ENCODE data around the gene ITK. TPM values are rescaled to one million over a fixed set of nuclear protein-coding genes. Genes with fewer than 3 reads are reported as not detected.

Gene ITK
- total and polyA plus RNA-seq, 12 donors, result 0.09 to 4.7 (median 0.68) TPM; not detected in 1

DNA sequence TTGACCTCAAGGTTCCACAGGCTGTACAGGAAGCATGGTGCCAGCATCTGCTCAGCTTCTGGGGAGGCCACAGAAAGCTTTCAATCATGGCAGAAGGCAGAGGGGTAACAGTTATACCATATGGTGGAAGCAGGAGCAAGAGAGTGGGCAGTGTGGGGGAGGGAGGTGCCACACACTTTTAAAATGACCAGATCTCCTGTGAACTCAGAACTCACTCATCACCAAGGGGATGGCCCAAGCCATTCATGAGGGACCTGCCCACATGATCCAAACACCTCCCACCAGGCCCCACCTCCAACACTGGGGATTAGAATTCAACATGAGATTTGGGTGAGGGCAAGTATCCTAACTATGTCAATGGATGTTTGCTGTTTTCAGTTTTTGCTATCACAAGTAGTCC lies 101.5 kb downstream of the ITK start:
- H3K27me3 ChIP-seq, result no peaks in the 10 kb centered on the region
- H3K27ac ChIP-seq, result no peak overlapping the region
- peaks cover 0 to 19% (median 0%) of the 10 kb centered on the region in 9 donors for H3K36me3 ChIP-seq
- H3K4me1 ChIP-seq, result peaks cover 0 to 58% (median 24%) of the 10 kb centered on the region in 9 donors
- TF ChIP-seq, protein P1, sequence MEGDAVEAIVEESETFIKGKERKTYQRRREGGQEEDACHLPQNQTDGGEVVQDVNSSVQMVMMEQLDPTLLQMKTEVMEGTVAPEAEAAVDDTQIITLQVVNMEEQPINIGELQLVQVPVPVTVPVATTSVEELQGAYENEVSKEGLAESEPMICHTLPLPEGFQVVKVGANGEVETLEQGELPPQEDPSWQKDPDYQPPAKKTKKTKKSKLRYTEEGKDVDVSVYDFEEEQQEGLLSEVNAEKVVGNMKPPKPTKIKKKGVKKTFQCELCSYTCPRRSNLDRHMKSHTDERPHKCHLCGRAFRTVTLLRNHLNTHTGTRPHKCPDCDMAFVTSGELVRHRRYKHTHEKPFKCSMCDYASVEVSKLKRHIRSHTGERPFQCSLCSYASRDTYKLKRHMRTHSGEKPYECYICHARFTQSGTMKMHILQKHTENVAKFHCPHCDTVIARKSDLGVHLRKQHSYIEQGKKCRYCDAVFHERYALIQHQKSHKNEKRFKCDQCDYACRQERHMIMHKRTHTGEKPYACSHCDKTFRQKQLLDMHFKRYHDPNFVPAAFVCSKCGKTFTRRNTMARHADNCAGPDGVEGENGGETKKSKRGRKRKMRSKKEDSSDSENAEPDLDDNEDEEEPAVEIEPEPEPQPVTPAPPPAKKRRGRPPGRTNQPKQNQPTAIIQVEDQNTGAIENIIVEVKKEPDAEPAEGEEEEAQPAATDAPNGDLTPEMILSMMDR (IDR thresholded peaks at IDR 0.05), result no peak
- DNase-seq (no peak), ATAC-seq (no peak)
- no peaks in the 10 kb centered on the region for H3K9me3 ChIP-seq
- H3K4me3 ChIP-seq, result no peak overlapping the region
- intact Hi-C loops (cut with DNase I), result no loop called here

DNA sequence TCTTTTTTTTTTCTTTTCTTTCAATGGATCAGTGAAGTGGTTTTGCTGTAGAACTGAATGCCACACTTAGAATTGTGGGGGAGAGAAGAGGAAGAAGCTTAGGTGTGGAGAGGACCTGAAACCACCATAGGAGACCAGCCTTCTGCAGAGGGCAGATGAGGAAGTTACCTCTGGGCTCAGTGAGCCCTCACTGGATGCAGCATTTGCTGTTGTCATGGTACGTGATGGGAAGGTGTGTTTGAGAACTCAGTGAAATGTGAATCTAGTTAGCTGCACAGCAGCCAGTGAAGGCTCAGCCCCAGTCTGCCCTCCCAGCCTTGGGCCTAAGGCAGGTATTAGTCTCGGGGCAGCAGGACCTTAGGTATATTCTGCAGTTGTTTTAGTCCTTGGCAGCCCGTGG lies 102.8 kb downstream of the ITK start:
- Histone ChIP-seq H3K4me1 (peaks cover 0 to 67% (median 30%) of the 10 kb centered on the region in 9 donors), H3K27ac (peak overlapping the region in 9 of 10 donors; percentile 24 to 82 (median 72)), H3K9me3 (no peaks in the 10 kb centered on the region), H3K36me3 (peaks cover 0 to 31% (median 0%) of the 10 kb centered on the region in 9 donors), H3K4me3 (no peak overlapping the region), H3K27me3 (no peaks in the 10 kb centered on the region)
- intact Hi-C loops (cut with DNase I), result no loop called here
- TF ChIP-seq, protein P1 (IDR thresholded peaks at IDR 0.05), result no peak
- DNase-seq (no peak), ATAC-seq (peak in 5 of 8 donors; percentile 7 to 45 (median 19))
- 43 to 61% methylated on average over 3 of the region's 3 CpGs for WGBS, 2 donors

DNA sequence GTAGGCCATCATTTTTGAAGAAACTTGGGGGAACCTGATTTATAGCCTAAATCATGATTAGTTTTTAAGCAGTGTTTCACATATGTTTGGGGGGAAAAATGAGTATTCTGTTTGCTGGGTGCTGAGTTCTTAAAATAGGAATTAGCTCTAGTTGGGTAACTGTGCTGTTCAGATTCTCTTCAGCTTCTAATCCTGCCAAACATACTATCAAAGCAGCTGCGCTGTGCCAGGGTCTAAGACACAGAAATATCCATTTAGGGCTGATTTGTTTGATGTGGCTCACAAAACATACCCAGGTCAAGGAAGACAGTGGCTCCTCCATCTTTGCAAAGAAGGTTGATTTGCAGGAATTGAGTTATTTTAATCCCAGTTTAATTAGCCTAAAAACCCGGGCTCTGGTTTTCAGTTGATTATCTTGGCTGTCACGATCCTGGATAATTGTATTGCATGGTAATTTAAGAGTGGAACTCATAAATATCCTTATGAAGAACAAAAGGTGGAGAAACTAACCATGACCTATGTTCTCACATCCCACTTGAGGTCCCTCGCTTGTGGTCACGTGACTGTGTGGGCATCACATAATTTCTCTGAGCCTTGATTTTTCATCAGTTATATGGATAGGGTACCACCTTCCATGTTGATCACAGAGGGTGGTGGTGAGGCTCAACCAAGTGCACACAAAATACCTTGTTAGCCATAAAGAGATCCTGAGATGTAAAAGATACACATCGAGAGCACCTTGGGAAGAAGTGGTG lies 104.0 kb downstream of the ITK start:
- Histone ChIP-seq H3K27ac (peak overlapping the region; percentile 22 to 82 (median 74)), H3K9me3 (no peaks in the 10 kb centered on the region), H3K4me1 (peaks cover 0 to 73% (median 30%) of the 10 kb centered on the region in 9 donors), H3K27me3 (no peaks in the 10 kb centered on the region), H3K36me3 (peaks cover 0 to 43% (median 0%) of the 10 kb centered on the region in 9 donors), H3K4me3 (no peak overlapping the region)
- 71 to 75% methylated on average over 6 of the region's 6 CpGs for WGBS, 2 donors
- DNase-seq (no peak), ATAC-seq (peak in 3 of 8 donors; percentile 47 to 54 (median 50))
- TF ChIP-seq, protein P1 (IDR thresholded peaks at IDR 0.05), result no peak
- intact Hi-C loops (cut with DNase I), result no loop called here

DNA sequence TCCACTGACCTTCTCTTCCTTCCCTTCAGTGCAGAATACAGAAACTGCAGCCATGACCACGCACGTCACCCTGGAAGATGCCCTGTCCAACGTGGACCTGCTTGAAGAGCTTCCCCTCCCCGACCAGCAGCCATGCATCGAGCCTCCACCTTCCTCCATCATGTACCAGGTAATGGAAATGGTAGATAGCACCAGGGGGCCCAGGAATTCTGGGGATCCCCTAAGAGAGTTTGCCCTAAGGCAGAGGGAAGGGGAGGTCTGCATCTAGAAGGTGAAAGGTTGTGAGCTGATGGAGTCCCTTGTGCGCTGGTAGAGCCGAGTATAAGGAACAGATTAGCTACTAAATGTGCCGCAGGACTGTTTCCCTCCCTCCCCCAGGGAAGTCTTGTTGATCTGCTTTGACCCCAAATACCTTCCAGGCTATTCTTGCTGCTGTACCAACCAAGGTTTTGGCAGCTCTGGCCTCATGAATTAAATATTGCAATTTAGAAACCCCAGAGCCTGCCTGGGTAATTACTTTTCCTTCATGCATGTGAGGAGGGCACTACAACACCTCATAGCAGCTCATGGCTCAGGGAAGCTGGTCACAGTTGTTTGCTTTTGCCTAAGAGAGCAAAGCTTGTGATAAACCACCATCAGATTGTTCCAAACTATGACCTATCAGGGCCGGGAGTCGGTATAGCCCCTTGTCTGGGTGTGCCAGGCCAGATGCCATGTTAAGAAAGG lies 104.8 kb downstream of the ITK start:
- peak overlapping the region in 9 of 10 donors; percentile 61 to 82 (median 77) for H3K27ac ChIP-seq
- H3K4me3 ChIP-seq, result no peak overlapping the region
- peaks cover 0 to 72% (median 30%) of the 10 kb centered on the region in 9 donors for H3K4me1 ChIP-seq
- intact Hi-C loops (cut with DNase I), result no loop called here
- WGBS, 2 donors, result 57 to 68% methylated on average over 10 of the region's 10 CpGs
- peaks cover 0 to 49% (median 0%) of the 10 kb centered on the region in 9 donors for H3K36me3 ChIP-seq
- TF ChIP-seq, protein P1 (IDR thresholded peaks at IDR 0.05), result no peak
- peak in 5 of 8 donors; percentile 17 to 52 (median 31) for ATAC-seq
- H3K9me3 ChIP-seq, result no peaks in the 10 kb centered on the region
- no peak for DNase-seq
- no peaks in the 10 kb centered on the region for H3K27me3 ChIP-seq
